ENCODE data around the gene YARS2.
"Not testable (repeated sequence)": the region's sequence is repeated elsewhere in the genome, so short reads cannot be mapped to it uniquely, and the experiment has no call there.

YARS2 gene

DNA sequence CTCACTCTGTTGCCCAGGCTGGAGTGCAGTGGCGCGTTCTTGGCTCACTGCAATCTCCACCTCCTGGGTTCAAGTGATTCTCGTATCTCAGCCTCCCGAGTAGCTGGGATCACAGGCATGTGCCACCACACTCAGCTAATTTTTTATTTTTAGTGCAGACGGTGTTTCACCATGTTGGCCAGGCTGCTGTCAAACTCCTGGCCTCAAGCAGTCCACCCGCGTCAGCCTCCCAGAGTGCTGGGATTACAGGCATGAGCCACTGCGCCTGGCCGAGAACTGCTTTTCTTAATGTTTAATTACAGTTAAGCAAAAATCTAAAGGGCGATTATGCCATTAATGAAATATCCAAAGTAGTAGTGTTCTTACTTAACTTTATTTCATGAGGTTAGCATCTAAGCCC is 13.6 kb downstream of the YARS2 start:
- no peak for DNase-seq

GRCh38 chr12:32739279-32739678 is 16.4 kb downstream of the YARS2 start:
- DNase-seq = no peak

DNA sequence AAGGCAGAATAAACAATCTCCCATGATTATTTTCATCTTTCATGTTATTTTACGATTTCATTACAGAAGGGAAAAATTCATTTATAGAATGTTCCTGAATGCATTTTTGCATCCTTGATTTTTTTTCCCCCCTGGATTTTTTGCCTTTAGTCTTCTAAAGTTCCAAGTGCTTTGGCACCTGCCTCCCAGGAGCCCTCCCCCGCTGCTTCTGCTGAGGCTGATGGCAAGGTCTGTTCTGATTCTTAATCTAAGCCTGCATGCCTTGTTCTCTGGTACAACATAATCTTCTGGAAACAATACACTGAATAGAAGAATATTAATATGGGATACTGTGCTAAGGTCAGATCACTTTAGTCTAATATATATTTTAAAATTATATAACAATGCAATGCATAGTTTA is 18.0 kb downstream of the YARS2 start:
- DNase-seq = no peak

DNA sequence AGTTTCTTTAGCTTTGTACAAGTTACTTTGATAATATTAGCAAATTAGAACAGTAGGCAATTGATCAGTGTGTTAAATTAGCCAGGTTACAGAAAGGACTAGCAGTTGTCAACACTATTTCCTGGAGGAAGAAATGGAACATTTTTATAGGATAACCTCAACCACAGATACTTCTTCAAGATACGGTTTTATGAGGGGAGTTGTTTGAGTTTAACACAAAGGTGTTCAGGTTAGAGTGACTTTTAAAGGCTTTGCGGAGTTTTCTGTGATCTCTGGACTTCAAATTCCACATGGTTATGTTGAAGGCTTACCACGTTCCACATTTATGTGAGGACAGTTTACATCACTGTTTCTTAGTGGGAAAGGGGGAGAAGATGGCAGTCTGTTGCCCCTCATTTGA is 19.3 kb downstream of the YARS2 start:
- DNase-seq = no peak

GRCh38 chr12:32734952-32735351 is 20.7 kb downstream of the YARS2 start:
- no peak for DNase-seq

GRCh38 chr12:32727237-32727636 is 28.5 kb downstream of the YARS2 start:
- no peak for DNase-seq

GRCh38 chr12:32726286-32726685 is 29.4 kb downstream of the YARS2 start:
- no peak for DNase-seq

DNA sequence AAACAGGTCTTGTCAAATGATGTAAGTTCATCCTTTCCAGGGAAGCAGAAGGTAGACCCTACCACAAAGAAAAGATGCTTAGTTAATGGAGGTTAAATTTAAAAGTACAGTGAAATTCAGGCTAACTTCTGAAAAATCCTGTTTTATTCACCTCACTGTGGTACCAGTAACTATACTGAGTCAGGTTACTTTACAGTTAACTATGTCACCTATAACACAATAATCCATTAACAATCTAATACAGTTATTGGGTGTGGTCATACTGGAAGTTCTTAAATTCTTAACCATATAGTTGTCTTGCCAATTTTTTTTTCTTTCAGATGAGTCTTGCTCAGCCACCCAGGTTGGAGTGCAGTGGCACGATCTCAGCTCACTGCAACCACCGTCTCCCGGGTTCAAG is 30.4 kb downstream of the YARS2 start:
- not testable (repeated sequence) for DNase-seq

DNA sequence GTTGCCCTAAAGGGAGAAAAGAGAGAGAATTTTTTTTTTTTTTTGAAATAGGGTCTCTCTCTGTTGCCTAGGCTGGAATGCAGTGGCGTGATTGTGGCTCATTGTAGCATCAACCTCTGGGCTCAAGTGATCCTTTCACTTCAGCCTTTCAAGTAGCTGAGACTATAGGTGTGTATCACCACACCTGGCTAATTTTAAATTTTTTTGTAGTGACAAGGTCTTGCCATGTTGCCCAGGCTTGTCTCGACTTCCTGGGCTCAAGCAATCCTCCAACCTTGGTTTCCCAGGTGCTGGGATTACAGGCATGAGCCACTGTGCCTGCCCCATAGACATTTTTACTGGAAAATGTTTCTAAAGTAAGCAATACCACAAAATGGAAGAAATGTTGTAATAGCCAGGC is 36.8 kb downstream of the YARS2 start:
- no peak for DNase-seq

GRCh38 chr12:32714772-32715171 is 40.9 kb downstream of the YARS2 start:
- no peak for DNase-seq

DNA sequence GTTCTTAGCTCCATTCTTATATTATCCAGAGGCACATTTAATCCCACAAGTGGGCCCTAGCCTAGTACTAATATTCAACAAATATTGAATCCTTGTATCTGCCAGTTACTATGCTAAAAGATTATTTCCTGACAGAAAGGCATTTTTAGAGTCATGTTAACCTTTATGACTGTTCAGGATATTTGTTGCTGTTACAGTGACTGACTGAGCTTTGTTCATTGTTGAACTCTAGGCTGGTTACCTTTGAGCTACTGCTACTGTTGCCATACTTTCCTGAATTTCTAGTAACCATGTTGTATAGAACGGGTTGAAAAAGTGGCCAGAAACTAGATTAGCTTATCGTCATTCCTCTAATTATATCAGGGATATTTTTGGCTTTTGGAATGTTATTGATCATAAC is 46.8 kb downstream of the YARS2 start:
- no peak for DNase-seq

GRCh38 chr12:32706335-32707024 is 49.2 kb downstream of the YARS2 start:
- DNase-seq = no peak

DNA sequence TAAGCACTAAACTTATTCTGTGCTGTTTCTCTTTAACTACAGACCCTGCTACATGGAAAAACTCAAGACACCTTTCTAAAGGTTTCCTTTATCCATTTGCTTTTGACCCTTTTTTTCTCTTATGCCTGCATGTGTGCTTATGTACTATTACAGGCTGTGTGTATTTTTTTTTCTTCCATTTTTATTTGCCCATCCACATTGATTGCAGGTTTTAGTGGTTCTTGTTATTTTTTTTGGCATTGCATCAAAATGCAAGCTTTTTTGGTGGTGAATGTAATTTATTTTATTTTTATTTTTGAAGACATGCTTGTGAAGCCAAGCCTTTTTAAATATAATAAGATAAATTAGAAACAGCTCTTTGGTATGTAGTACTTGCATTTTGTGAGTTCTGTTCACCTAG is 49.9 kb downstream of the YARS2 start:
- no peak for DNase-seq

GRCh38 chr12:32702946-32703345 is 52.8 kb downstream of the YARS2 start:
- no peak for DNase-seq

- DNase-seq = no peak
These were observed 53.2 kb downstream of the YARS2 start for GRCh38 chr12:32702473-32702872.

DNA sequence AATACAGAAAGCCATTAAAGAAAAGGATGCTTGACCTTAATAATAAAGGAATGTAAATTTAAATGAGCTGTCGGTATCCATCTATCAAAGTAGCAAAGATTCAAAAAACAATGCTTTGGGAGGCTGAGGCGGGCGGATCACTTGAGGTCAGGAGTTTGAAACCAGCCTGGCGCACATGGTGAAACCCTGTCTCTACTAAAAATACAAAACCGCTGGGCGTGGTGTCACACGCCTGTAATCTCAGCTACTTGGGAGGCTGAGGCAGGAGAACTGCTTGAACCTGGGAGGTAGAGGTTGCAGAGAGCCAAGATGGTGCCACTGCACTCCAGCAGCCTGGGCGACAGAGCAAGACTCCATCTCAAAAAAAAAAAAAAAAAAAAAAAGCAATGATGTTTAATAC is 56.3 kb downstream of the YARS2 start:
- not testable (repeated sequence) for DNase-seq

- no peak for DNase-seq
These were observed 57.4 kb downstream of the YARS2 start for GRCh38 chr12:32698285-32698684.

- DNase-seq = no peak
These were observed 58.3 kb downstream of the YARS2 start for GRCh38 chr12:32697445-32697844.
